Measurements from ENCODE around the gene HOXD13.

The HOXD13 gene

GRCh38 chr2:176095421-176095820, 2.9 kb downstream of the HOXD13 start:
- no peak for DNase-seq

GRCh38 chr2:176096243-176096985, 3.9 kb downstream of the HOXD13 start:
- no peak for DNase-seq

GRCh38 chr2:176096986-176097819, 4.7 kb downstream of the HOXD13 start:
- DNase-seq, result peak; percentile 90

DNA sequence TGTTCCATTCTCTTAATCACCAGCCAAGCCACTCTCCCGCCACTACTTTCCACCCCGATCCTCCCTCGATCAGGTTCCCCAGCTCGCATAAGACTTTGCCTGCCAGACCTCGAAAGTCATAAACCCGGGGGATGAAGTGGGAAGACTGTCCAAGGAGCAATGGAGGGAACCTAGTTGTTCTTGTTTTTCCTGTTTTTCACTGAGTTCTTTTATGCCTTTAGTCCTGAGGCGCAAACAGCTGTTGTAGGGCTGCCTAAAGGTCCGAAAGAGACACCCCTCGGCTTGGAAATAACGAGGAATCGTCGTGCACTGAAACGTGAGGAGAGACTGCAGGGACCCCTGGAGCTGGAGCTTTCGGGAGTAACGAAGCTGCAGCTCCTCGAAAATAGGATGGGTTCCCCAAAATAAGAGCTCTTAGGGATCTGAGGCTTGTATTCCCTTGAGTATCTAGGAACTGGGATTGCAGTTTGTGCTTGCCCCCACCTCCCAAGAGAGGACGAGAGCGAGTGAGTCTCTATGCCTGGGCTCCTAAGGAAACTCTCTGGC, 5.4 kb downstream of the HOXD13 start:
- no peak for DNase-seq

GRCh38 chr2:176098366-176099158, 6.0 kb downstream of the HOXD13 start:
- DNase-seq, result peak; percentile 84

DNA sequence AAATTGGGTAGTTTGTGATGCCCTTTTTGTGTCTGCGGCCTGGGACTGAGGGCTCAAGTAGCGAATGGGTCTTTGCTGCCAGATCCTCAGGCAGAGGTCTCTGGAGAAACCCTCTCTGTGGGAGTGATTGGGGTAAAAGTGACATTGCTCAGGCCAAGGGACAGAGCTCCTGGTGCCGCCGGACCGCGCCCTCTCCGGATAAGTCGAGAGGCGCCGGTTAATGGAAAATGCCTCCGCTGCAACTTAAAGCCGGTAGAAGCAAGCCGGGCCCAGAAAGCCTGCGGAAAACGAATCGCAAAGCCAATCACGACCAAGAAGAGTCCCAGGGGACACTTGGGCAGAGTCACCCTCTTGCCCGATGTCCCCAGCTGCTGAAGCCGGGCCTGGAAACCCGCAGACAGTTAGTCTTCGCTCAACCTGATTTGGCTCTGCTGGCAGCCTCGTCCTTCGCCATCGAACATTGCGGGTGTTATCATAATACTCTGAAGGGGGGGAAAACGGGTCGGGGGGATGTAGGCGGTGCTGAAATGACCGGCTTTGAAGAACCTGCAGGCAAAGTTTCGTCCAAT, 6.7 kb downstream of the HOXD13 start:
- DNase-seq, result peak; percentile 50

- DNase-seq, result peak; percentile 57
Measured at GRCh38 chr2:176099728-176100546, 7.4 kb downstream of the HOXD13 start, which contains the start of gene HOXD12. Gene HOXD12 (plus strand): TSS chr2:176099795. CDS start chr2:176099802, 7 bp downstream.

GRCh38 chr2:176100547-176101140, 8.1 kb downstream of the HOXD13 start:
- DNase-seq, result peak; percentile 55

DNA sequence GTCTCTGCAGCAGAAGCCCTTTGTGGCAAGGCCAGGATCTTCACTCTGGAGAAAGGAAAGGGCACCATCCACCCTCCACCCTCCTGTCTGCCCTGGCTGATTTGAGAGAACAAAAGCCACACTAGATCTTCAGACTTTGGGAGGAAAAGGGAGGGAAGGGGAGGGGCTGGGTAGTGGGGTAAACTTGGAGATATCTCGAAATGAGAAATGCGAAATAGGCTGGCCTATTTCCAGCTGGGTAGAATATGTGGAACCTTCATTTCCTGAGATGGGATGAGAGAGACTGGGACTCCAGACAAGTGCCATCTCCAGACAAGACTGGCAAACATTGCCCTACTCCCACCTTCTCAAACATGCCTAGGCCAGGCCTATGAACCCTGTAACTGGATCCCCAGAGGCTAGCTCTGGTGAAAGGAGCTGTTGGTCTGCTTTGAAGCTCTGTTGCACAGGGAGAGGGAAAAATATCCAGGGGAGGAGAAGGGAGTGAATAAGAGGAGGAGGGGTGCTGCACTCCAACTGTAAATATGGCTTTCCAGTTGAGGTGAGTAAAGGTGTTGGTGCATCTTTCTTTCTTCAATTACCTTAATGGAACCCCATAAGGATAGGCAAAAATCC, 8.8 kb downstream of the HOXD13 start:
- peak; percentile 25 for DNase-seq

DNA sequence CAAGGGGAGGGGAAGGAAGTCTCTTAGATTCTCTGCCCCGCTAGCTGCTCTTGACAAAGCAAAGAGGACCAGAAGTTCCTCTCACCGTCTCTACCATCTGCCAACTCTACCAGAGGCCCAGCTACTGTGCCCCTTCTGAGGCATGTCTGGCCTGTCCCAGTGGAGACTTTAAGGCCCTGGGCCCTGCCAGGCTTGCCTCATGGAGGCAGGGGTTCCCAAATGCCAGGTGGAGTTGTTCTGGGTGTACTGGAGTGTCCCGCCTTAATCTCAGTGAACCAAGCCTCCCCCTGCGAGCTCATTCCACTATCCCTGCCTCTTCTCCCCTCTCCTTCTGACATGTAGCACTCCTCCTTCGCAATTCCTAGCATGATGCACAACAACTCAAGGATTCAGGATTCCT, 9.3 kb downstream of the HOXD13 start:
- peak; percentile 29 for DNase-seq

- DNase-seq, result no peak
Measured at GRCh38 chr2:176102309-176102866, 9.9 kb downstream of the HOXD13 start.

- DNase-seq, result no peak
Measured at GRCh38 chr2:176103194-176103593, 10.7 kb downstream of the HOXD13 start.

DNA sequence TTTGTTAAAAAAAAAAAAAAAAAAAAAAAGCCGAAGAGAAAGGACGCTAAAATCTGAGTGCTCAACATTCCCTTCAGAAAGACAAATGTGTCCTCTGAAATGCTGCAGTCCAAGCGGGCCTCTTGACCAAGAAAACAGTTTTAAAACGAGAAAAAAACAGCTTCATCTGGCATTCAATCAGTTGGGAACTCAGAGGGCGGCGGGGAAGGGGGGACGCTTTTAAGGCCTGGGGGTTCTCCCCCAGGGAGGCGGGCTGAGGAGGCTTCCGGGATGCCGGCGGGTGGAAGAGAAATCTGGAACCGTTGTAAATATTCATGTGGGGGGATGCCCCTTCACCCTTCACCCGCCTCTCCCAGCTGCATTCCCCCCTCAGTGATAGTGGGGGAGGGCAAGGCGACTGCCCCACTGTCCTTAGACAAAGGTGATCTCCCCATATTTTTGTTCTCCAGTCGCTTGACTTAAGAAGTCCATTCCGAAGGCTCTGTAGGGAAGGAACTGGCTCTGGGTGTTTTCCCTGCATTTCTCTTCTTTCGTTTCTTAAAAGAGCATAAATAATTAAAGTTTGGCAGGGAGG, 11.3 kb downstream of the HOXD13 start:
- peak; percentile 58 for DNase-seq

DNA sequence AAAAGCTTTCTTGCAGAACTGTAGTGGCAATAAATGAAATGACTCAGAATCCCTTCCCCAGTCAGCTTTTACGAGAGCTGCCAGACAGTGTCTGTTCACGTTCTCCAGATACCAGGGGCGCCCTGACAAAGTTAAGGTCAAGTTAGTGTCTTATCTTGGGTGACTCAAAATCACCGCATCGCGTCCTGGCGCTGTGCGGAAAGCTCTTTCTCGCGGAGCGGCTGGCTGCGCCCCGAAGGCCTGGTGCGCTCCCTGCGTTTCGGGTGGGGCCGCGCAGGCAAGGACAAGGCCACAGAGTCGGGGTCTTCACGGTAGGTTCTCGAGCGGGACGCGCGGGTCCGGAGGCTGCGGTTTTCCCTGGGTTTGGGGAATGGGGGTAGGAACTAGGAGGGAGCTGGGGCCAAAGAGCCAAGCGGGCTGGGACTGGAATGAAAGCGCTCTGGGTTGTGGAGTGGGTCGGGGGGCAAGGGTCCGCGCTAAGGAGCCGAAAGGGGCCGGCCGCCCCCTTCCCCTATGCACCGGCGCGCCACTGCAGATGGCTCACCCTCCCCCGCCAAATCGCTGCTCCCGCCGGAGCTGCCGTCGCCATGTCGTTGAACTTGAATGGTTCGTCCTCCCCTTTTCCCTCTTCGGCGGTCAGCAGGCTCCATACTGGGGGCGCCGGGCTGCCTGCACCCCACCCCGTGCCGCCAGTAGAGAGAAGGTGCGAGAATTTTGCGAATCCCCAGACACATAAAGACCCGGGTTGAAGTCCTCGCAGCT, 12.0 kb downstream of the HOXD13 start:
- peak; percentile 90 for DNase-seq

- DNase-seq, result peak; percentile 64
Measured at GRCh38 chr2:176105078-176105729, 12.7 kb downstream of the HOXD13 start.

GRCh38 chr2:176105730-176106580, 13.4 kb downstream of the HOXD13 start:
- peak; percentile 41 for DNase-seq
